Stimulated activated naive CD4-positive, alpha-beta T cell (primary cell): ENCODE measurements around the gene CDH23.
"Not testable (repeated sequence)": the region's sequence is repeated elsewhere in the genome, so short reads cannot be mapped to it uniquely, and the experiment has no call there.

Experiments used
- DNase-seq, 6 experiments: peaks; one replicate each; lab custom pipeline; 2025; lab: John Stamatoyannopoulos, UW

The CDH23 gene

GRCh38 chr10:71396711-71397295 lies at the start of gene CDH23:
Gene CDH23 (plus strand): TSS chr10:71396920. CDS start chr10:71439832, 42,912 bp downstream.
- DNase-seq: peak in 1 of 6 experiments; percentile 12

- no peak for DNase-seq
These were observed 48.9 kb upstream of the CDH23 start for GRCh38 chr10:71347587-71348395.

- DNase-seq: no peak
These were observed 47.9 kb upstream of the CDH23 start for GRCh38 chr10:71348850-71349249.

- no peak for DNase-seq
These were observed 47.3 kb upstream of the CDH23 start for GRCh38 chr10:71349406-71349805.

GRCh38 chr10:71351087-71351486 lies 45.6 kb upstream of the CDH23 start:
- no peak for DNase-seq

- DNase-seq: no peak
These were observed 44.9 kb upstream of the CDH23 start for GRCh38 chr10:71351628-71352319.

GRCh38 chr10:71353639-71354038 lies 43.1 kb upstream of the CDH23 start:
- no peak for DNase-seq

- no peak for DNase-seq
These were observed 41.9 kb upstream of the CDH23 start for GRCh38 chr10:71354776-71355175.

- no peak for DNase-seq
These were observed 40.8 kb upstream of the CDH23 start for GRCh38 chr10:71355886-71356285.

GRCh38 chr10:71357792-71358265 lies 38.9 kb upstream of the CDH23 start:
- no peak for DNase-seq

GRCh38 chr10:71358277-71358676 lies 38.4 kb upstream of the CDH23 start:
- DNase-seq: no peak

- DNase-seq: not testable (repeated sequence)
These were observed 37.8 kb upstream of the CDH23 start for GRCh38 chr10:71358906-71359305.

GRCh38 chr10:71359364-71360046 lies 37.2 kb upstream of the CDH23 start:
- DNase-seq: no peak

- no peak for DNase-seq
These were observed 36.0 kb upstream of the CDH23 start for GRCh38 chr10:71360735-71361134.

GRCh38 chr10:71361581-71361980 lies 35.1 kb upstream of the CDH23 start:
- no peak for DNase-seq

- DNase-seq: no peak
These were observed 34.6 kb upstream of the CDH23 start for GRCh38 chr10:71362141-71362540.

- no peak for DNase-seq
These were observed 32.8 kb upstream of the CDH23 start for GRCh38 chr10:71363936-71364335.

- no peak for DNase-seq
These were observed 31.4 kb upstream of the CDH23 start for GRCh38 chr10:71365366-71365765.

GRCh38 chr10:71366690-71367089 lies 30.0 kb upstream of the CDH23 start:
- no peak for DNase-seq

- no peak for DNase-seq
These were observed 29.4 kb upstream of the CDH23 start for GRCh38 chr10:71367271-71367670.

GRCh38 chr10:71368176-71368575 lies 28.5 kb upstream of the CDH23 start:
- DNase-seq: no peak

GRCh38 chr10:71368643-71369042 lies 28.1 kb upstream of the CDH23 start:
- no peak for DNase-seq
